OCI-LY1 (cell line): ENCODE data around the gene C2CD4A.

Experiments
- CTCF ChIP-seq: fragments of 200-600 bp; sonication (generic), shearing (Covaris generic); IDR thresholded peaks from 2 replicates; pipeline ENCODE4 v1.5.1; 2017; ENCODE audit warnings: mild to moderate bottlenecking, antibody characterized with exemption, low read length, moderate library complexity, mixed read lengths
- EZH2 ChIP-seq: fragments of 200-600 bp; sonication (generic), shearing (Covaris generic); IDR thresholded peaks from 2 replicates; pipeline ENCODE4 v1.8.0; 2017; ENCODE audit warnings: borderline replicate concordance, mixed run types, mild to moderate bottlenecking, antibody characterized with exemption, low read length, moderate library complexity, mixed read lengths

GRCh38 chr15:62109437-62109836 lies 42.7 kb downstream of the C2CD4A start:
- no peak for TF ChIP-seq EZH2
- no peak for TF ChIP-seq CTCF
